Stimulated activated CD8-positive, alpha-beta memory T cell treated with anti-CD3 and anti-CD28 coated beads, Interleukin-12 subunit alpha, Interleukin-12 subunit beta, amount 100 ng/mL, for 24 hours (primary cell): ENCODE measurements around the gene CLTCL1.

Source experiments
- DNase-seq: peaks from one replicate; pipeline ENCODE4 v3.0.0-alpha.2; 2020; ENCODE audit errors: extremely low read depth

The CLTCL1 gene

GRCh38 chr22:19244600-19245352, 46.7 kb downstream of the CLTCL1 start:
- DNase-seq, result no peak

DNA sequence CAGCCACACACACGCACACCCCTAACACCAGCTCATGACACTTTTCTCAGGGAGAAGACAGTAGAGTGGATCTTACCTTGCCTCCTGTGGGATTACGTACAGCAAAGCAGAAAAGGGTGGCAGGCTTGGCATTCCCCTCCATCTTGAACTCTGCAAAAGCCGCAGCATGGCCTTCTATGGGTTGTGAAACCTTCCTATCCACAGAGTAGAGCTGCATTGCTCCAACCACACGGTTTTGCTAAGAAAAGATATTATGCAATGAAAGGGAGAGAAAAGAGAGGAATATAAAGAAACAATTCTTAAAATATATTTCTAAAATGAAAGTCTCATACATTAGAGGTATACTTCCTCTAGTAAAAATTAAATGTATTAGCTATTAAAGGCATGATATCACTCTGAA, 48.8 kb downstream of the CLTCL1 start:
- no peak for DNase-seq

- DNase-seq, result no peak
These were observed 50.0 kb downstream of the CLTCL1 start for GRCh38 chr22:19241593-19241906.

GRCh38 chr22:19240813-19241592, 50.5 kb downstream of the CLTCL1 start:
- DNase-seq, result no peak

- DNase-seq, result no peak
These were observed 52.1 kb downstream of the CLTCL1 start for GRCh38 chr22:19239464-19239863.

- DNase-seq, result no peak
These were observed 52.6 kb downstream of the CLTCL1 start for GRCh38 chr22:19238900-19239299.

- DNase-seq, result no peak
These were observed 55.6 kb downstream of the CLTCL1 start for GRCh38 chr22:19235874-19236273.

GRCh38 chr22:19234126-19234896, 57.2 kb downstream of the CLTCL1 start:
- no peak for DNase-seq

- DNase-seq, result no peak
These were observed 58.3 kb downstream of the CLTCL1 start for GRCh38 chr22:19233189-19233661.

- DNase-seq, result no peak
These were observed 58.9 kb downstream of the CLTCL1 start for GRCh38 chr22:19232623-19233022.

- DNase-seq, result no peak
These were observed 59.5 kb downstream of the CLTCL1 start for GRCh38 chr22:19231986-19232385.

GRCh38 chr22:19229600-19229999, 61.9 kb downstream of the CLTCL1 start:
- no peak for DNase-seq

DNA sequence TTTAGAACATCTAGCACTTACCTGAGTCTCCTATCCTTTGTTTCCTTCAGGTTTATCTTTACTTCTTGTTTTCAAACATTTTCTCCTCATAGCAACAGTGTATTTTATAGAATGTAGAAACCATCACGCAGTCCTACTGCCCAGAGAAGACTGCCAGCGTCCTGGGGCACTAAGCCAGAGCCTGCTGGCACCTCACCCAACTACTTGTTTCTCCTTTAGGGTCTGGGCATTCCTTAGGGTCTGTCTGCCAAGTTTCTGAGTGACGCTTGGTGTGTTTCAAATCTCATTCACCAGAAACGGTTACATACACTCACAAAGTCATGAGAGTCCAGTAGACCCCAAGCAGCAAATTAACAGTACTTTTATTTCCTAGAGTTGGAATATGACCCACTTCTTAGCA, 63.3 kb downstream of the CLTCL1 start:
- no peak for DNase-seq

- DNase-seq, result no peak
These were observed 65.1 kb downstream of the CLTCL1 start for GRCh38 chr22:19226428-19226827.

DNA sequence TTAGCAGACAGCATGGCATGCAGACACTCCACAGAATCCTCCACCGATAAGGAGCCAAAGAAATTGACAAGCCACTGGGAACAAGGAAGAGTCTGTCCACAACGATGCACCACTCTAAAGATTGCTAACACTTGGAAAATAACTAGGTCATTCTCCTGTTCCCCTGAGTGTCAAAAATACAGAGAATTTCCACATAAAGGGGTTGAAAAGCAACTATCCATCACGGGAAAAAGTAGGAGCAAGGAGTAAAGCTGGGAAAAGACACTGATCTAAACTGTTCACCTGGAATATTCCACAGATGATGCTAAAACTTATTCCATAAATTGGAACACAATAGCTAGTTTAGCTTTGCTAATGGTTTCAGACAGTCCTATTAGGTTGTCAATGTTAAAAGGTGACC, 66.0 kb downstream of the CLTCL1 start:
- DNase-seq, result no peak

GRCh38 chr22:19224985-19225384, 66.5 kb downstream of the CLTCL1 start:
- DNase-seq, result no peak

- no peak for DNase-seq
These were observed 67.0 kb downstream of the CLTCL1 start for GRCh38 chr22:19224557-19224956.

GRCh38 chr22:19223617-19224016, 67.9 kb downstream of the CLTCL1 start:
- no peak for DNase-seq

- no peak for DNase-seq
These were observed 68.4 kb downstream of the CLTCL1 start for GRCh38 chr22:19223110-19223509.

DNA sequence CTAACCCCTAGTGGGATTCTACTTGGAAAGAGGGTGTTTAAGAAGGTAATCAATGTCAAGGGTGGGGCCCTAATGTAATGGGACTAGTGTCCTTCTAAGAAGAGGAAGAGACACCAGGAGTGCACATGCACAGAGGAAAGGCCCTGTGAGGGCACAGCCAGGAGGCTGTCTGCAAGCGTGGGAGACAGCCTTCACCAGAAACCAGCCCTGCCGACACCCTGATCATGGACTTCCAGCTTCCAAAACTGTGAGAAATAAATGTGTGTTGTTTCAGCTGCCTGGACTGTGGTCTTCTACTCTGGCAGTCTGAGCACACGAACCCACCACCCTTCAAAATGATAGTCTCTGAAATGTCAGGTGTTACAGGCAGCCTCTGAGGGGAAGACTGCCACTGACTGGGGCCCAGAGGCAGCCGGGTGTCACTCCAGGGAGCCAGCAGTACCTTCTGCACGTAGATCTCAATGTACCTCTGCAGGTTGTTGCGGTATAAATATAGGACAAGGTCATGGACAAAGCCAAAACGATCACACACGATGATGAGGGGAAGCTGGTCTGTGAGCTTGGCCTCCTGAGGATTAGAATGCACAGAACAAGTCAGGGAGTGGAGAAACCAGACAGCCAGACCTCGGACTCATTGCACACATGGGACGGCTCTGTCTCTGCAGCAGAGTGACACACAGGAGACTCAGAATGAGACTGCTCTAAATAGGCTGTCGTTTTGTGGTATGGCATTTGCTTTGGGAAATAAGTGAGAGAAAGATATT, 69.1 kb downstream of the CLTCL1 start:
- no peak for DNase-seq

- no peak for DNase-seq
These were observed 70.7 kb downstream of the CLTCL1 start for GRCh38 chr22:19220867-19221266.
